HepG2 (cell line): ENCODE data around the gene MRPL2. TPM values are rescaled to one million over a fixed set of nuclear protein-coding genes. Genes with fewer than 3 reads are reported as not detected.

ENCODE experiments used
- ARID5B ChIP-seq: IDR thresholded peaks from 2 replicates; pipeline ENCODE4 v1.4.0; 2020; ENCODE audit warnings: mild to moderate bottlenecking, missing genetic modification reagents
- ARNT2 ChIP-seq: sonication (generic); formaldehyde crosslinking; IDR thresholded peaks from 2 replicates; pipeline ENCODE4 v1.8.0; 2022; ENCODE audit warnings: mild to moderate bottlenecking, low read depth, missing genetic modification reagents, moderate library complexity
- ATF1 ChIP-seq: IDR thresholded peaks from 2 replicates; pipeline ENCODE4 v1.6.1; 2016; ENCODE audit warnings: mild to moderate bottlenecking, control low read depth
- PAXIP1 ChIP-seq: sonication (generic); formaldehyde crosslinking; conservative IDR thresholded peaks from 2 replicates; pipeline ENCODE4 v1.4.0; 2020; ENCODE audit warnings: mild to moderate bottlenecking, missing genetic modification reagents, moderate library complexity
- POGZ ChIP-seq: sonication (generic); formaldehyde crosslinking; IDR thresholded peaks from 2 replicates; pipeline ENCODE4 v1.4.0; 2020; ENCODE audit warnings: mild to moderate bottlenecking, missing genetic modification reagents
- SKIL ChIP-seq: sonication (generic); formaldehyde crosslinking; IDR thresholded peaks from 2 replicates; pipeline ENCODE4 v1.8.0; 2022; ENCODE audit warnings: missing genetic modification reagents, mild to moderate bottlenecking, moderate library complexity, borderline replicate concordance
- SNAPC2 ChIP-seq: sonication (generic); formaldehyde crosslinking; IDR thresholded peaks from 2 replicates; pipeline ENCODE4 v1.8.1; 2022; ENCODE audit warnings: mild to moderate bottlenecking, missing genetic modification reagents
- TCF12 ChIP-seq, 2 experiments: fragments of 450-650 bp in 1 of 2; sonication (generic) in 1 of 2; formaldehyde crosslinking in 1 of 2; IDR thresholded peaks; 2 replicates each; pipeline versions ENCODE4 v1.6.1 to v1.8.0; 2017 to 2022; ENCODE audit warnings: antibody characterized with exemption in 1 of 2, mild to moderate bottlenecking in 1 of 2, missing genetic modification reagents in 1 of 2, moderate library complexity in 1 of 2
- TFE3 ChIP-seq: IDR thresholded peaks from 2 replicates; pipeline ENCODE4 v1.6.1; 2016
- TRAFD1 ChIP-seq: sonication (generic); formaldehyde crosslinking; IDR thresholded peaks from 2 replicates; pipeline ENCODE4 v1.5.1; 2020; ENCODE audit warnings: missing genetic modification reagents, mild to moderate bottlenecking, borderline replicate concordance
- ZNF383 ChIP-seq: sonication (generic); formaldehyde crosslinking; IDR thresholded peaks from 2 replicates; pipeline ENCODE4 v1.4.0; 2020; ENCODE audit warnings: missing genetic modification reagents, mild to moderate bottlenecking, borderline replicate concordance
- ZNF704 ChIP-seq: sonication (generic); formaldehyde crosslinking; IDR thresholded peaks from 2 replicates; pipeline ENCODE4 v1.8.1; 2023; ENCODE audit warnings: mild to moderate bottlenecking, inconsistent platforms, moderate library complexity, missing genetic modification reagents, borderline replicate concordance
- ZSCAN25 ChIP-seq: sonication (generic); formaldehyde crosslinking; IDR thresholded peaks from 2 replicates; pipeline ENCODE4 v1.8.0; 2022; ENCODE audit warnings: mild to moderate bottlenecking, missing genetic modification reagents
- polyA plus RNA-seq, 8 experiments: library from polyadenylated mRNA; depleted of rRNA in 3 of 8; stranded (reverse) in 7 of 8; unstranded in 1 of 8; fragments of >200 nt; fragmentation: Illumina TruSeq in 4 of 8; extraction: Trizol in 4 of 8; gene quantifications; 2 replicates each; pipeline versions ENCODE4 v1.2.1 to v1.2.3, GENCODE V29; 2011 to 2016; ENCODE audit warnings: low read depth in 4 of 8, missing spikeins in 1 of 8, mixed read lengths in 1 of 8; ENCODE audit not compliant: insufficient read depth in 1 of 8
- total RNA-seq, 5 experiments: library from RNA; depleted of rRNA; stranded (reverse); fragments of >200 nt; fragmentation: Illumina TruSeq; extraction: Trizol; gene quantifications; 2 replicates each; pipeline ENCODE4 v1.2.3, GENCODE V29; 2016; ENCODE audit warnings: low read depth in 1 of 5

Gene MRPL2
- total and polyA plus RNA-seq, 2 of the 13 experiments (the other 11 are each of a cell fraction or from before 2014, with no cell fraction given): 56.8 to 65.6 TPM

GRCh38 chr6:43013843-43014433 lies 45.3 kb downstream of the MRPL2 start, which contains the start of the genes KLHDC3 and MEA1 (continued):
- TF ChIP-seq SKIL (CRISPR knock-in tag) (no peak), TCF12 (IDR thresholded peaks at IDR 0.05) (no peak), TCF12 (CRISPR knock-in tag; IDR thresholded peaks at IDR 0.05) (no peak), ATF1 (CRISPR knock-in tag) (peak; percentile 84), ZNF383 (CRISPR knock-in tag) (no peak), POGZ (CRISPR knock-in tag) (peak; percentile 25; the same call in 1 of the 2 replicates), TFE3 (CRISPR knock-in tag) (peak; percentile 62; the same call in 1 of the 2 replicates), ZSCAN25 (no peak), ARID5B (CRISPR knock-in tag) (peak; percentile 15; the same call in 1 of the 2 replicates), ARNT2 (CRISPR knock-in tag) (peak; percentile 81), SNAPC2 (CRISPR knock-in tag) (peak; percentile 83; the same call in 1 of the 2 replicates), PAXIP1 (peak; percentile 42; the same call in 1 of the 2 replicates), ZNF704 (CRISPR knock-in tag) (0 out of 2 replicates have a peak, but pooled peaks have one; percentile 60), TRAFD1 (CRISPR knock-in tag) (peak; percentile 60; the same call in 1 of the 2 replicates)
